Stimulated activated CD4-positive, alpha-beta T cell treated with anti-CD3 and anti-CD28 coated beads, Interleukin-4, amount 100 ng/mL, for 1 hour (primary cell): Measurements from ENCODE around the gene C5AR1.
"Not testable (repeated sequence)": the region's sequence is repeated elsewhere in the genome, so short reads cannot be mapped to it uniquely, and the experiment has no call there.

Source experiments
- DNase-seq: peaks from one replicate; pipeline ENCODE4 v3.0.0-alpha.2; 2020

C5AR1 gene

DNA sequence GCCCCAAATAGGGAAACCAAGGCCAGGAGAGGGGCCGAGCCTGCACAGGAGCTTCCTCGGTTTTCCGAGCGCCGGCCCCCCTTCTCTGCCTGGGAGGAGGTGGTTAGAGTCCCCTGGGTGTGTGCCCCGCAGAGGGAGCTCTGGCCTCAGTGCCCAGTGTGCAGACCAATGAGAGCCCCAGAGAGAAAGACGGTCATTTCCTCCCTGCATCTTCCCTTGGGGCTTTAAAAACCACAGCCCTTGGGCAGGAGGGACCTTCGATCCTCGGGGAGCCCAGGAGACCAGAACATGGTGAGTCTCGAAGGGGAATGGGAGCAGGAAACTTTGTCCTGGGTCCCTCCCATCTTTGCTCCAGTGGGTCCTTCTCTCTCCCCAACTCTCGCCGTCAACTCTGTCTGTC lies at the start of gene C5AR1:
C5AR1 (plus strand) TSS at position 254 of the 400 bp plus-strand sequence; CDS start at position 289, 35 bp downstream.
- no peak for DNase-seq

DNA sequence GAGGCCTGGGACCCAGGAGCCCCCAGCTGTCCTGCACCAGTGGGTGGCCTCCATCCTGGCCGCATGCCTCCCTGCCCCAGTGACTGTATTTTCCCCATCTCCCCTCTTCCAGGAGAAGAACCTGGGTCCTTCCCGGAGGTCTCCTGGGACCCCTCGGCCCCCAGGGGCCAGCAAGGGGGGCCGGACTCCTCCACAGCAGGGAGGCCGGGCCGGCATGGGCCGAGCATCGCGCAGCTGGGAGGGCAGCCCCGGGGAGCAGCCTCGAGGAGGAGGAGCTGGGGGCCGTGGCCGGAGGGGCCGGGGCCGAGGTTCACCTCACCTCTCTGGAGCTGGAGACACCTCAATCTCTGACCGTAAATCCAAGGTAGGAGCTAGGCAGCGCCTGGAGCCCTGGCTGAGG lies 49.2 kb upstream of the C5AR1 start:
- DNase-seq, result no peak

DNA sequence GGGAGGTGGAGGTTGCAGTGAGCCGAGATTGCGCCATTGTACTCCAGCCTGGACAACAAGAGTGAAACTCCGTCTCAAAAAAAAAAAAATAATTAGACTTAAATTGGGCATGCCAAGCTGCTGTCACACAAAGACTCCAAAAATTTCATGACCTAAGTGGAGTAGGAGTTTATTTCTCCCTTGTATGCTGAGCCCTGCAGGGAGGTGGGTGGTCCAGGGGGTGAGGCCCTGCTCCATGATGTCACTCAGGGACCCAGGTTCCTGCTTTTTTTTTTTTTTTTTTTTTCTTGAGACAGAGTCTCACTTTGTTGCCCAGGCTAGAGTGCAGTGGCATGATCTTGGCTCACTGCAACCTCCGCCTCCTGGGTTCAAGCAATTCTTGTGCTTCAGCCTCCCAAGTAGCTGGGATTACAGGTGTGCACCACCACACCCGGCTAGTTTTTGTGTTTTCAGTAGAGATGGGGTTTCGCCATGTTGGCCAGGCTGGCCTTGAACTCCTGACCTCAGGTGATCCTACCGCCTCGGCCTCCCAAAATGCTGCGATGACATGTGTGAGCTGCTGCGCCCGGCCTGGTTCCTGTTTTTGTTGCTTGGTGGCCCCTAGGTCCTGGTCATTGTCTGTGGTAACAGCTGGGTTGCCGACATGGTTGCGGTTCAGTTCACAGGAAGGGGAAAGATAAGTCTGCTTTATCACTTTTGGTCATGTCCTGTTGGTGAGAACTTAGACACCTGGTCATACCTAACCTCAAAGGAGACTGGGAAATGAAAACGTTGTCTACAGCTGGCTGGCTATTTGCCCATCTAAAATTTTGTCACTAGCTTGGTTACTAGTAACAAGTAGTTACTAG lies 47.5 kb upstream of the C5AR1 start:
- not testable (repeated sequence) for DNase-seq

DNA sequence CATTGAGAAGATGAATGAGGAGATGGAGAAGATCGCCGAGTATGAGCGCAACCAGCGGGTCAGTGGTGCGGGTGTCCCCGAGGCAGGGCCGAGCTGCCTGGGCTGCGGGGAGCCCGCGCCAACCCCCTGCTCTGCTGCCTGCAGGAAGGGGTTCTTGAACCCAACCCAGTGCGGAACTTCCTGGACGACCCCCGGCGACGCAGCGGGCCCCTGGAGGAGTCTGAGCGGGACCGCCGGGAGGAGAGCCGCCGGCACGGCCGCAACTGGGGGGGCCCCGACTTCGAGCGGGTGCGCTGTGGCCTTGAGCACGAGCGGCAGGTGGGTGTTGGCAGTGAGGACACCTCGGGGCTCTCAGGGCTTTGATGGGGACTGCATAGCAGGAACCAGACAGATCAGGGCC lies 45.0 kb upstream of the C5AR1 start:
- no peak for DNase-seq

DNA sequence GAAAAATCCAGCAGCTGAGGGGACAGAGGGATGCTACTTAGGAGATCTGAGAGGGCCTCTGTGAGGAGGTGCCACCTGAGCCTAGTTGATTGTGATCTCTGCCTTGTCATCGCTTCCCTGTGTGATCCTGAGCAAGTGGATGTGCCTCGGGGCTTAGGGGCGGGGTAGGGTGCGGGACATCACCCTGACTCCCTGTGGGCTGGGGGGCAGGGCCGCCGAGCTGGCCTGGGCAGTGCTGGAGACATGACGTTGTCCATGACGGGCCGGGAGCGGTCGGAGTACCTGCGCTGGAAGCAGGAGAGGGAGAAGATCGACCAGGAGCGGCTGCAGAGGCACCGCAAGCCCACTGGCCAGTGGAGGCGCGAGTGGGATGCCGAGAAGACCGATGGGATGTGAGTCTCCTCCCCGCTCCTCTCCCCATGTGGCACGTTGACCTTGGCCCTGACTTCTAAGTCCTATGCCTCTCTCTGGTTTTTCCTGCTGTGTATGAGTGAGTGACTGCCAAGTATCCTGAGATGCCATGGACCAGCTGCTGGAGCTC lies 43.2 kb upstream of the C5AR1 start:
- DNase-seq, result no peak

DNA sequence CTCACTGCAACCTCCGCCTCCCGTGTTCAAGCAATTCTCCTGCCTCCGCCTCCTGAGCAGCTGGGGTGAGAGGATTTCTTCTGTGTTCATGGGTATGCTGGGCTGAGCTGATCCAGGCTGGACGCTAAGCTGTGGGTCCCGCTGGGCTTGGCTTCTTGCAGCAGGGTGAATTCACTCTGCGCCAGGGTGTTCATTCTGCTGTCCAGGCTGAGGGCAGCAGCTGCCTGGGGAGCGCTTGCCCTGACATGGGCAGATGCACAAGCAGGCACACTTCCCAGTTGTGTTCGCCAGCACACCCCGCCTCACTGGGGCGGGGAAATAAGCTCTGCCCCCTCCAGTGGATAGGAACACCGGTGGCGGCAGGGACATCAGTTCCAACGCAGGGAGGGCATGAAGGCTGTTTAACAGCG lies 42.3 kb upstream of the C5AR1 start:
- no peak for DNase-seq

DNA sequence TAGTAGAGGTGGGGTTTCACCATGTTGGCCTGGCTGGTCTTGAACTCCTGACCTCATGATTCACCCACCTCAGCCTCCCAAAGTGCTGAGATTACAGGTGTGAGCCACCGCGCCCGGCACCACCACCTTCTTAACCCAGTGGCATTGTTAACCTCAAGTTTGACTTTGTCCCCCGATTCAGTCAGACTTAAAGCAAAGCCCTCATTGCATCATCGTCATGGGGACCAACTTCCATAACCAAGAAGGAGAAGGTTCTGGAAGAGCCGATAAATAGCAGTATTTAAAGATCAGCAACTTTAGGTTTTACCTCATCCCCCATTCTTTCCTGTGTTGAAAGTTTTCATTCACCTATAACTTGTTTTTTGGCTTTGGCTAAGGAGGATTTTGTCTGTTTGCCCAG lies 41.6 kb upstream of the C5AR1 start:
- no peak for DNase-seq

DNA sequence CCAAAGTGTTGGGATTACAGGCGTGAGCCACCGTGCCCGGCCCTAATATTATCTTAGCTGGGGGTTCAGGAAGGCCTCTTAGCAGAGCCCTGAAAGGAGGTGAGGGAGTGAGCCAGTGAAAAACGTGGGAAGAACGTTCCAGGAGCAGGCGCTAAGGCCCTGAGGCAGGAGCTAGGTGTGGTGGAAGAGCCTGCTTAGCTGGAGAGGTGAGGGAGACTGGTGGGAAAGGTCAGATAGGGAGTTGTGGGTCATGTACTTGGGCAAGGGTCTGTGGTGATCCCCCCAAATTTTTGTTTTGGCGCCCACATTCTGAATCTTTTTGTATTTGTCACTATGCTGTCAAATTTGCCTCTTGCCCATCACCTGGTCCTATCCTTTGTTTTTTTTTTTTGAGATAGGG lies 40.1 kb upstream of the C5AR1 start:
- DNase-seq, result no peak

DNA sequence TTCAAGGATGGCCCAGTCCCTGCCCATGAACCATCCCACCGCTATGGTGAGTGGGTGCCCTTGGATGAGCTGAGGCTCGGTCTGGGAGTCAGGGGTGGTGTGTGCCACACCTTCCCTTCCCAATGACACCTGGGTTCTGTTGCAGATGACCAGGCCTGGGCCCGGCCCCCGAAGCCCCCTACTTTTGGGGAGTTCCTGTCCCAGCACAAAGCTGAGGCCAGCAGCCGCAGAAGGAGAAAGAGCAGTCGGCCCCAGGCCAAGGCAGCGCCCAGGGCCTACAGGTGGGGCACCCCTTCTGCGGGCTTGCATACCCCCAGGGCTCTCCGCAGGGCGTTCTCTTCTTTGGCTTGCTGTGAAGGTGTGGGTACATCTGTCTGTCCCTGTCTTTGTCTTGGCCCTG lies 39.3 kb upstream of the C5AR1 start:
- no peak for DNase-seq

DNA sequence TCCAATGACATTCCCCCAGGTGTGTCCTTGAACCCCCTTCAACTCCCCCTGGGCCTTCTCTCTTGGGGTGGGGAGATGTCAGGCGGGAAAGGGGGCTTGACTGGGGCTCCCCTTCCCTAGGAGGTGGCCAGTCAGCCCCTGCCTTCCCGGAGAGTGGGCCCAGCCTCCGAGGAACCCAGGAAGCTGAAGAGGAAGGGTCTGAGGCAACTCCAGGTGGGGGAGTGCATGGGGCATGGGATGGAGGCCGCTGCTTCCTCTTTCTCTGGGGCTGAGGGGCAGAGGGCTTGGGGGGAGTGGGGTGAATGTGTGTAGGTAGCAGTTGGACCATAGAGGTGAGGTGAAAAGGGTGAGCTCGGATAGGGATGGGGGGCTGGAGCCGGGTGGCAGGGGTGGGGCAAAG lies 37.7 kb upstream of the C5AR1 start:
- DNase-seq, result no peak

DNA sequence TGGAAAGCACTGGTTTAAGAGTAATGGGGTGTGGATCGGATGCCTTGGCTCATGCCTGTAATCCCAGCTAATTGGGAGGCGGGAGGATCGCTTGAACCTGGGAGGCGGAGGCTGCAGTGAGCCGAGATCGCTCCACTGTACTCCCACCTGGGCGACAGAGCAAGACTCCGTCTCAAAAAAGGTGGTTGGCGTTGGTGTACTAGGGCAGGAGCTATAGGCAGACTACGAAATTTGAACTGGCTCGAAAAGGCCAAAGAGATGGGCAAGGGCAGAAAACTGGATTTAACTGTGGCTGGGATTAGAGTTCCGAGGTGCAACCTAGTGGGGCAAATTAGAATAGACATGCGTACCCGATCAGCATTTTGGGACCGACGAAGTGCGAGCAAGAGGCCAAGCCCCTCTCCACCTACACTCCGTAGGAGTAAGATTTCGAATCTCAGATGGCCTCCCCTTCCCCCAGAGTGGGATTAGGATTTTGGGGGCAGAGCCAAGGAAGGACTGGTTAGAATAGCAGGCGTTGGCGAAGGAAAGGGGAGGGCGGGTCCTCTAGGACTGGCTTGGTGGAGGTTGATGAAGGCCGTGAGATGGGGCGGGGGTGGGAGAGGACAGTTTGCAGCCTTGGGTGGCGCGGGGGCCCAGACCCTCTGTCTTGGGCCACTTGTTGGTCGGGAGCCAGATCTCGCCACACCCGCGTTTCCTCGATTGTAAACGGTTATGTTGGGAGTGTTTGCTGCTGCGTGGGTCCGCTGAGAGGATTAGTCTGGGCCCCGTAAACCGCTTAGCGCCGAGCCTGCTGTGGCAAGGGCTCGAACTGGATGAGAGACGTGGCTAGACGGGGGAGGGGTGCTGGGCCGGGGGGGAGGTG lies 37.0 kb upstream of the C5AR1 start:
- peak; percentile 65 for DNase-seq

DNA sequence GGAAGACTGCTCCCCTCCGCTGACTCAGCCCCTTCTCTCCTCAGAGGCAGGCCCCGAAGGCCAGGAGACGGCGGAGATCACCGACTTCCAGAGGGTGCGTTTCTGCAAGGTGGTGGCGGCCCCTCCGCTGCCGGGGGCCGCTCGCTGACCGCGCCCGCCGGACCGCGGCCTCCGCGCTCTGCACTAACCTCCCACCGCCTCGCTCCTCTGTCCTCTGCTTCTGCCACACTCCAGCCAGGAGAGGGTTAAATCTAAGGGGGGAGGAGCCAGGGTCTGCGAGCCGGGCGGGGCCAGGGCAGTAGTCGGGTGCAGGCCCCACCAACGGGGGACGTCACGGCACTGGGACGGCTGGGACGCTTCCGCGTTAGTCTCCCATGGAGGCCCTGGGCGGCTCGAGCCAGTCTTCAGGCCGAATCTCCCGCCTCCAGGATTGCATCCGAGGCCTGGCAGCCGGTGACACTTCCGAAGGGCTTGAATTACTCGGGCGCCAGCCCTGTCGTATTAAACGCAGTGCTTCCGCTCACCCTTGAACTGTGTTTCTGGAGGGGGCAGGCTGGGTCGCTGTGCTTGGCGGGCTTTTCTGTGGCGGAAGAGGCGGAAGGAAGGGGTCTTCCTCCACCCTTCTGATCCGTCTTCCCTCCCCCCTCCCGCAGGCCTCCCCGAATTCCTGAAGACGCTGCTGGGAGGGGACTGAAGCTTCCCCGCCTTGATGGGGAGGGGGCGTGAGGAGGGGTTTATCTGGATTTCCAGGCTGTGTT lies 36.2 kb upstream of the C5AR1 start:
- peak; percentile 88 for DNase-seq

DNA sequence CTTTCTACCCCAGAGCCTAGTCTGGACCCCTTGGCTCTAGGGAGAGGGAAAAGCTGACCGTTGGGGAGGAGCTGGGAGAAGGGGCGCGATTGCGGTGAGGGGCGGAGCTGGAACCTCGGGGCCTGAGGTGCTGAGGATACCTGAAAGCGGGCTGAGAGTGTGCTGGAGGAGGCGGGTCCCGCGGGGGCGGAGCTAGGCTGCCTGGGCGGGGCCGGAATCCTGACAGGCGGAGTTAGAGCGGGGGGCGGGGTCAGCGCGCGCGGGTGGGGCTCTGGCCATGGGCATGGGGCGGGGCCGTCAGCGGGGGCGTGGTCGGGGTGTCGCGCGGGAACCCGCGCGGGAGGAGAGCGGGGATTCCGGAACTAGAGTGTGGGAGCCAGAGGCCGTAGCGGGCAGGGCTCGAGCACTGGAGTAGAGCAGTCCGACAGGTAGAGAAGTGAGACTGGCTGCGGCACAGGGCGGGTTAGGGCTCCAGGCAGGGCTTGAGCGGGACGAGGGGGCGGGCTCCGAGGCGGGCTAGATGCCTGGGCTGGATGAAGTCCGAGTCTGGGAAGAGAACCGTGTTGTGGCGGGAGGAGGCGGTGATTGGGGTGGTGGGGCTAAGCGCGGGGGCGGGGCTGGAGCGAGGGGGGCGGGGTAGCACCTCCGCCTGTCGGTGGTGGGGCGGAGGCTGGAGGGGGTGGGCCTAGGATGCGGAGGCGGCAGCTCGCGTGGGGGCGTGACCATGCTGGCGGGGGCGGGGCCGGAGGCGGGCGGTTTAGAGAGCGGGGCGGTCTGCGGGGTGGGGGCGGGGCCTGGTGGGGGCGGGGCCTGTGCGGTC lies 35.4 kb upstream of the C5AR1 start, which contains the start of gene INAFM1:
INAFM1 (plus strand) TSS at position 815 of the 820 bp plus-strand sequence. CDS start 35 bp downstream, outside the sequence.
- peak; percentile 100 for DNase-seq

DNA sequence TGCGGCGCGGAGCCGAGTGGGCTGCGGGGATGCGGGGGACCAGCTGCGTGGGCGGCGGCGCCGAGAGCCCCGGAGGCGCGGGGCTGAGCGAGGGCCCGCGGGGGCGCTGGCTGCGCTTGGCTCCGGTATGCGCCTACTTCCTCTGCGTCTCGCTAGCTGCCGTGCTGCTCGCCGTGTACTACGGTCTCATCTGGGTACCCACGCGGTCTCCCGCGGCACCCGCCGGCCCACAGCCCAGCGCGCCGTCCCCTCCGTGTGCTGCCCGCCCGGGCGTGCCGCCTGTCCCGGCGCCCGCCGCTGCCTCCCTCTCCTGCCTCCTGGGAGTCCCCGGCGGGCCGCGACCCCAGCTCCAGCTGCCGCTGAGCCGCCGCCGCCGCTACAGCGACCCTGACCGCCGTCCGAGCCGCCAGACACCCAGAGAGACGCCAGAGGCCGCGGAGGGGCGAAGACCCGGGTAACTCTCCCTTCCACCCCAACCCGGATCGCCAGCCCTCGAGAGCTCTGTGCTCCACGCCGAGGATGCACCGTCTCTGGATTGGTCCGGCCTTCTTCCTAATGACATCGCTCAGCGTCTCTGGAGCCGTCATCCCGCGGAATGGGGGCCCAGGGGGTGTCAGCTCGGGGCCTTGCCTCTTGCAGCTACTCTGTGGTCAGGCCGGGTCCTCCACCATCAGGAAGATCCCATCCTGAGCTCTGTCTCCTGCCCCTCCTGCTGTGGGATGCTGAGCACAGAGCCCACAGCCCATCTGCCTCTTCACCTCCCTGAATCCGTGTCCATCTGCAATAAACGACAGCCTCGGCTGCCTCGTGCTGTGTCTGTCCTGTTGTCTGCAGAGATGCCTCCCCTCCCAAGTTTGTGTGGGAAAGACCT lies 34.5 kb upstream of the C5AR1 start:
- DNase-seq, result no peak

DNA sequence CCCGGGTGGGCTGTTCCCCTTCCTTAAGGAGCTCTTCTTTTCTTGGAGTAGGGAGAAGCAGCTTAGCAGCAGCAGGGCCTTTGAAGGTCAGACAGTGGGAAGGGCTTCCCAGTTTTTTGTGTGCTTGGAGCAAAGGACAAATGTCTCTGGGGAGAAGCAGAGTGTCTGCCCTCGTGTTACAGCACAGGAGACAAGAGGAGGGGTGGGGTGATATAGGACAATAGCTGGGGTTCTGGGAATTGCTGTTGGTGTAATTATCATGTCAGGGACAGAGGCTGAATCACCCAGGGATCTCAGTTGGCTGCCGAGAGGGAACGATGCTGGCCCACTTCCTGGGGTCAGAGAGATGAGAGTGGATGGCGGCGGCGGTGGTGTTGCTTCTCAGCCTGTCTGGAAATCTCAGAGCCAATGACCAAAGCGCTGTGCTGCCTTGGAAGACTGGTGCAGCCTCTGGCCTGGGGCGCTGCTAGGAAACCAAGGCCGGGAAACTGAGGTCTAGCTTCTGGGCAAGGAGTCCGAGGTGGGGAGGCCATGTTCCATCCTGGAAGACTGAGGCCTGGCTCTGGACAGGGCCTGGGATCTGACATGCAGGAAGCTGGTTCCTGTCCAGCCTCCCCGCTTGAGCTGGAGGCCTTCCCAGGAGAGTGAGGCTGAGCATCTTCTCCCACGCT lies 33.7 kb upstream of the C5AR1 start:
- DNase-seq, result no peak

DNA sequence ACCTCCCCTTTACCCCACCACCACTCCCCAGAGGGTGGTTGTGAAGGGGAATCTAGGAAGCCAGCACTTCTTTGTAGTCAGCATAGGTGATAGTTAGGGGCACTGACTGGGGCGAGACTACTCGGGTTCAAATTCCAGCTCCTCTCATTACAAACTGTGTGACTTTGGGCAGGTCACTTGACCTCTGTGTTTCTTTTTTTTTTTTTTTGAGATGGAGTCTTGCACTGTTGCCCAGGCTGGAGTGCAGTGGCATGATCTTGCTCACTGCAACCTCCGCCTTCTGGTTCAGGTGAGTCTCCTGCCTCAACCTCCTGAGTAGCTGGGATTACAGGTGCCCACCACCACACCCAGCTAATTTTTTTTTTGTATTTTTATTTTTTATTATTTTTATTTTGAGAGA lies 33.1 kb upstream of the C5AR1 start:
- not testable (repeated sequence) for DNase-seq

DNA sequence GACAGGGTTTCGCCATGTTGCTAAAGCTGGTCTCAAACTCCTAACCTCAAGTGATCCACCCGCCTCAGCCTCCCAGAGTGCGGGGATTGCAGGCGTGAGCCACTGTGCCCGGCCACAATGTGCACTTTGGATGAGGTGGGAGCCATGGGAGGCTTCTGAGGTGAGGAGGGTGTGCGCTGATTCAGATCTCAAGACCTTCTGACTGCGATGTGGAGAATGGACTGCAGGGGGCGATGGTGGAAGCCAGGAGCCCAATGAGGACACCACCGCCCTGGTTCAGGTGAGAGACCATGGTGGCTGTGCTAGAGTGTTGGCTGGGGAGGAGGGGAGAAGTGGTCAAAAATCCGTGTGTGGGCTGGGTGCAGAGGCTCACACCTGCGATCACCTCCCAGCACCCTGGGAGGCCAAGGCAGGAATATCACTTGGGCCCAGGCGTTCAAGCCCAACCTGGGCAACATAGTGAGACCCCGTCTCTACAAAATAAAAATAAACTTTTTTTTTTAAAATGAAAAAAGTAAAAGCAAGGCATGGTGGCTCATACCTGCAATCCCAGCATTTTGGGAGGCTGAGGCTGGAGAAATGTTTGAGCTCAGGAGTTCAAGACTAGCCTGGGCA lies 29.4 kb upstream of the C5AR1 start:
- DNase-seq, result peak; percentile 64

DNA sequence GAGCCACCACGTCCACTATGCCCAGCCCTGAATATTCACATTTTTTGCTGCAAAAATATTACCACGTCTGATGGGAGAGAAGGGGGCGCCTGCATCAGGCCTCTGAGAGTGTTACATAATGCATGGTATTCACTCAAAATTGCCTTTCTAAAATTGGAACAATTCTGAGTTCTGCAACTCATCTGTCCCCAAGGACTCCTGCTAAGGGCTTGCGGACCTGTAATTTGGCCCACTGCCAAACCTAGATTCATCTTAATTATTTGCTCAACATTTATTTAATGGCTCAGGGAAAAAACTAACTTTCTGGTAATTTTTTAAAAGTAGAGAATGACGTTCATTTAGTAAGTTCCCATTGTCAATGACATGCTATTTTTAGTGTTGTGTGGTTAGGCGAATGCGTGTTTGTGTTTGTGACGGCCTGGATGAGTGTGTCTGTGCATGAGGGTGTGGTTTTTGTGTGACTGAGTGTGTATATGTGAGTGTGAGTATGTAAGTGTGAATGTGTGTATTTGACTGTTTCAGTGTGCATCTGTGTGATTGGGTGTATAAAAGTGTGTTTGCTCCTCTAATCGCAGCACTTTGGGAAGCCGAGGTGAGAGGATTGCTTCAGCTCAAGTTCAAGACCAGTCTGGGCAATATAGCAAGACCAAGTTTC lies 26.1 kb upstream of the C5AR1 start:
- no peak for DNase-seq

DNA sequence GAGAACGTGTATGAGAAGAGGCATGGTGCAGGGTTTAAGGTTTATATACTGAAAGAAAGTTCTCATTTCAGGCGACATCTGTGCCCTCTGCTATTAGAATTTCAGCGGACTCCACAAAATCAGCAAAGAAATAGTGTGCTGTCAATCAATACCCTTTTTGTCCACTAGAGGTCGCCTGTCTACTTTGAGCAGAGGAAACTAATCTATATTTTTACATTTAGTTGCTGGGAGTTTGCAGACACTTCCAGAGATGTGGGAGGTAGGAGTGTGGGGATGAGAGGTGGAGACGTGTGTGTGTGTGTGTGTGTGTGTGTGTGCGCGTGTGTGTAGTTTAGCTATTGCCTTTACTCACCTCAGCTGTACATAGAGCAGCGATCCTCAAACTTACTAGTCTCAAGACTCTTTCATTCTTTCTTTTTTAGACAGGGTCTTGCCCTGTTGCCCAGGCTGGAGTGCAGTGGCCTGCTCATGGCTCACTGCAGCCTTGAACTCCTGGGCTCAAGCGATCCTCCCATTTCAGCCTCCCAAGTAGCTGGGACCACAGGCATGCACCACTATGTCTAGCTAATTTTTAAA lies 25.2 kb upstream of the C5AR1 start:
- DNase-seq, result no peak
